MCF 10A (cell line): ENCODE results near the gene PCP4L1. TPM values are rescaled to one million over a fixed set of nuclear protein-coding genes. Genes with fewer than 3 reads are reported as not detected.
"Not testable (repeated sequence)": the region's sequence is repeated elsewhere in the genome, so short reads cannot be mapped to it uniquely, and the experiment has no call there.

Experiments
- BruUV-seq: library from RNA; stranded (reverse); fragments of 400-500 nt; replicated peaks from 2 replicates; lab custom pipeline; 2021; lab: Mats Ljungman, UMichigan
- CTCF ChIA-PET: fragments of 300-600 bp; sonication (Branson Sonifier 250); formaldehyde crosslinking; extraction: SDS; loops from one replicate; lab custom pipeline; 2021; ENCODE audit warnings: antibody characterized with exemption, inconsistent platforms; lab: Yijun Ruan, JAX
- POLR2A ChIA-PET: fragments of 300-600, 350-650 bp; sonication (Branson Sonifier 250); formaldehyde crosslinking; extraction: SDS; loops from one replicate; lab custom pipeline; 2020; ENCODE audit warnings: antibody characterized with exemption, inconsistent platforms; lab: Yijun Ruan, JAX
- DNase-seq: peaks from one replicate; pipeline ENCODE4 v3.0.0-alpha.2; 2018; ENCODE audit not compliant: unreplicated experiment
- H3K27ac Mint-ChIP-seq: one replicate; pipeline ENCODE4 v1.8.0; 2022; ENCODE audit warnings: mild to moderate bottlenecking, low read depth, mixed read lengths; ENCODE audit not compliant: unreplicated experiment
- H3K27me3 Mint-ChIP-seq: one replicate; pipeline ENCODE4 v1.8.0; 2022; ENCODE audit warnings: mixed read lengths; ENCODE audit not compliant: insufficient read depth, unreplicated experiment
- H3K36me3 Mint-ChIP-seq: one replicate; pipeline ENCODE4 v1.8.0; 2022; ENCODE audit warnings: mild to moderate bottlenecking, moderate library complexity, mixed read lengths; ENCODE audit not compliant: insufficient read depth, unreplicated experiment
- H3K4me1 Mint-ChIP-seq: one replicate; pipeline ENCODE4 v1.8.0; 2022; ENCODE audit warnings: mixed read lengths; ENCODE audit not compliant: insufficient read depth, unreplicated experiment
- H3K4me3 Mint-ChIP-seq: one replicate; pipeline ENCODE4 v1.8.0; 2022; ENCODE audit warnings: mild to moderate bottlenecking, moderate library complexity, mixed read lengths; ENCODE audit not compliant: unreplicated experiment
- H3K9me3 Mint-ChIP-seq: one replicate; pipeline ENCODE4 v1.8.0; 2022; ENCODE audit warnings: mixed read lengths; ENCODE audit not compliant: unreplicated experiment
- intact Hi-C: fragments of 100-400 bp; cut with micrococcal nuclease; formaldehyde crosslinking; loops from 2 replicates; pipeline ENCODE4 v1.14.1; 2022
- total RNA-seq: library from RNA; stranded (reverse); gene quantifications from 2 replicates; pipeline ENCODE4 v1.2.3, GENCODE V29; 2022
- TF ChIP-seq, protein P1 (sequence below): fragments of 200-600 bp; IDR thresholded peaks from one replicate; pipeline ENCODE4 v1.8.0; 2022; ENCODE audit warnings: antibody characterized with exemption, mild to moderate bottlenecking; ENCODE audit not compliant: unreplicated experiment

The PCP4L1 gene
- total RNA-seq, 1 experiment from 2014 or later: not detected

DNA sequence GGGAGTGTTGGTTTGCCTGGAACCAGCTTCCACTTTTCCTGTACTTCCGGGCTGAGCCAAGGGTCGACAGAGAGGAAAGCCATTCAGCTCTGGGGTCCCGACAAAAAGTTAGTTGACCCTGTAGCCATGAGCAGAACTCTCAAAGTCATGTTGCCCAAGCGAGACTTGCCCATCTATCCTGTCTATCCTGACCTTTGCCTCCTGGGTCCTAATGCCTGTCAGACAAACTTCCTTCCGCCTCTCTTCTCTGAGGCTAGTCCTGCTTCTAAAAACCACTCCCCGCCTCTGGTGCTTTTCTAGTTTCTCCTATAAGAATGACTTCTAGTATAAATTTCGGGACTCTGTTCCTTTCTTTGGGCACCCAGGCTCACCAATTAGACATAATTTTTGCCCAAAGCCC lies 7.7 kb upstream of the PCP4L1 start:
- no peak for DNase-seq
- BruUV-seq: no TSS peak
- POLR2A ChIA-PET: no interaction called here
- no peaks in the 10 kb centered on the region for H3K4me1 Mint-ChIP-seq
- H3K4me3 Mint-ChIP-seq: no peak overlapping the region
- peaks cover 6% of the 10 kb centered on the region for H3K9me3 Mint-ChIP-seq
- no peaks in the 10 kb centered on the region for H3K36me3 Mint-ChIP-seq
- H3K27ac Mint-ChIP-seq: no peak overlapping the region
- intact Hi-C loops: no loop called here
- CTCF ChIA-PET: interaction anchor here (1.2 to 5.9 kb wide), 4 partner anchors 21 to 131 kb away, joined by 3 to 34 read pairs (median 31); partner anchors contain the start of gene TOMM40L
- TF ChIP-seq, protein P1, sequence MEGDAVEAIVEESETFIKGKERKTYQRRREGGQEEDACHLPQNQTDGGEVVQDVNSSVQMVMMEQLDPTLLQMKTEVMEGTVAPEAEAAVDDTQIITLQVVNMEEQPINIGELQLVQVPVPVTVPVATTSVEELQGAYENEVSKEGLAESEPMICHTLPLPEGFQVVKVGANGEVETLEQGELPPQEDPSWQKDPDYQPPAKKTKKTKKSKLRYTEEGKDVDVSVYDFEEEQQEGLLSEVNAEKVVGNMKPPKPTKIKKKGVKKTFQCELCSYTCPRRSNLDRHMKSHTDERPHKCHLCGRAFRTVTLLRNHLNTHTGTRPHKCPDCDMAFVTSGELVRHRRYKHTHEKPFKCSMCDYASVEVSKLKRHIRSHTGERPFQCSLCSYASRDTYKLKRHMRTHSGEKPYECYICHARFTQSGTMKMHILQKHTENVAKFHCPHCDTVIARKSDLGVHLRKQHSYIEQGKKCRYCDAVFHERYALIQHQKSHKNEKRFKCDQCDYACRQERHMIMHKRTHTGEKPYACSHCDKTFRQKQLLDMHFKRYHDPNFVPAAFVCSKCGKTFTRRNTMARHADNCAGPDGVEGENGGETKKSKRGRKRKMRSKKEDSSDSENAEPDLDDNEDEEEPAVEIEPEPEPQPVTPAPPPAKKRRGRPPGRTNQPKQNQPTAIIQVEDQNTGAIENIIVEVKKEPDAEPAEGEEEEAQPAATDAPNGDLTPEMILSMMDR: no peak
- no peaks in the 10 kb centered on the region for H3K27me3 Mint-ChIP-seq

DNA sequence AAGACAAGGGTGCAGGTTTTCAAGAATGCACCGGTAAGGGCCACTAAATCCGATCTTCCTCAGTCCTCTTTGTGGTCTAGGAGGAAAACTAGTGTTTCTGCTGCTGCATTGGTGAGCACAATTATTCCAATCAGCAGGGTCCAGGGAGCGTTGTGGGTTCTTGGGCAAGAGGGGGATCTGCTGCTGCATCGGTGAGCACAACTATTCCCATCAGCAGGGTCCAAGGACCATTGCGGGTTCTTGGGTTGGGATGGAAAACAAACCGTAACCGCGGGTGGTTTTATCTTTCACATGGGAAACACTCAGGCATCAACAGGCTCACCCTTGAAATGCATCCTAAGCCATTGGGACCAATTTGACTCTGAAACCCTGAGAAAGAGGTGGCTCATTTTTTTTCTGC lies 7.0 kb upstream of the PCP4L1 start:
- TF ChIP-seq, protein P1: no peak
- BruUV-seq: no TSS peak
- ChIA-PET POLR2A (interaction anchor here (0.7 kb wide), 1 partner anchor 474 kb away, joined by 3 read pairs; no protein-coding TSS in a partner anchor), CTCF (interaction anchor here (1.3 to 1.5 kb wide), 2 partner anchors 25 to 40 kb away, joined by 4 to 5 read pairs; partner anchors contain the start of gene TOMM40L)
- intact Hi-C loops: no loop called here
- Mint-ChIP-seq H3K27me3 (no peaks in the 10 kb centered on the region), H3K4me1 (no peaks in the 10 kb centered on the region), H3K36me3 (no peaks in the 10 kb centered on the region), H3K27ac (no peak overlapping the region), H3K9me3 (peaks cover 13% of the 10 kb centered on the region), H3K4me3 (no peak overlapping the region)
- DNase-seq: no peak

DNA sequence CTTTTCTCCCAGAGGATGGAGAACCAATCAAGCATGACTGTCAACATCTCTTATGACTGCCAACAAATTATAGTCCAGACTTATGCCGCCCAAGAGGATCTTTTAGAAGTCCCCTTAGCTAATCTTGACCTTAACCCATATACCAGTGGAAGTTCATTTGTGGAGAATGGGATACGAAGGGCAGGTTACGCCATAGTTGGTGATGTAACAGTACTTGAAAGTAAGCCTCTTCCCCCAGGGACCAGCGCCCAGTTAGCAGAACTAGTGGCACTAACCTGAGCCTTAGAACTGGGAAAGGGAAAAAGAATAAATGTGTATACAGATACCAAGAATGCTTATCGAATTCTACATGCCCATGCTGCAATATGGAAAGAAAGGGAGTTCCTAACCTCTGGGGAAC lies 3.2 kb upstream of the PCP4L1 start:
- H3K27ac Mint-ChIP-seq, H3K4me1 Mint-ChIP-seq, BruUV-seq, H3K36me3 Mint-ChIP-seq, H3K4me3 Mint-ChIP-seq, POLR2A ChIA-PET, DNase-seq, intact Hi-C loops: not testable (repeated sequence)
- peaks cover 26% of the 10 kb centered on the region for H3K27me3 Mint-ChIP-seq
- CTCF ChIA-PET: interaction anchor here (1.5 kb wide), 1 partner anchor 12 kb away, joined by 3 read pairs; no protein-coding TSS in a partner anchor
- peaks cover 24% of the 10 kb centered on the region for H3K9me3 Mint-ChIP-seq

DNA sequence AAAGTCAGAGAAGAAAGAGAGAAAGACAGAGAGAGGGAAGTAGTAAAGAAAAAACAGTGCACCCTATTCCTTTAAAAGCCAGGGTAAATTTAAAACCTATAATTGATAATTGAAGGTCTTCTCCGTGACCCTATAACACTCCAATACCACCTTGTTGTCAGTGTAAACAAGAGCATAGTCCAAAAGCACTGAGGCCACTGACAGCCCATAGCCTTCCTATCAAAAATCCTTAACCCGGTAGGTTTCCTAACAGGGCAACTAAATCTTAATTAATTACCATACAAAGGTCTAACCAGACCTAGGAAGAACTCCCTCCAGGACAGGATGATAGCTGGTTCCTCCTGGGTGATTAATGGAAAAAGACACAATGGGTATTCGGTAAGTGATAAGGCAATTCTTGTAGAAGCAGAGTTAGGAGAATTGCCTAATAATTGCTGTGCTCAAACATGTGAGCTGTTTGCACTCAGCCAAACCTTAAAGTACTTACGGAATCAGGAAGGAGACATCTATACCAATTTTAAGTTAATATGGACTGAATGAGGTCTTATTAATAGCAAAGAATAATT lies 2.5 kb upstream of the PCP4L1 start:
- intact Hi-C loops, DNase-seq, BruUV-seq, H3K36me3 Mint-ChIP-seq, H3K4me3 Mint-ChIP-seq, H3K27ac Mint-ChIP-seq, H3K4me1 Mint-ChIP-seq: not testable (repeated sequence)
- Mint-ChIP-seq H3K9me3 (peaks cover 24% of the 10 kb centered on the region), H3K27me3 (peaks cover 34% of the 10 kb centered on the region)
- CTCF ChIA-PET: interaction anchor here (1.5 to 6.2 kb wide), 3 partner anchors 13 to 35 kb away, joined by 3 to 46 read pairs (median 21); partner anchors contain the start of gene TOMM40L
- POLR2A ChIA-PET: interaction anchor here (0.8 kb wide), 1 partner anchor 67 kb away, joined by 3 read pairs; no protein-coding TSS in a partner anchor

DNA sequence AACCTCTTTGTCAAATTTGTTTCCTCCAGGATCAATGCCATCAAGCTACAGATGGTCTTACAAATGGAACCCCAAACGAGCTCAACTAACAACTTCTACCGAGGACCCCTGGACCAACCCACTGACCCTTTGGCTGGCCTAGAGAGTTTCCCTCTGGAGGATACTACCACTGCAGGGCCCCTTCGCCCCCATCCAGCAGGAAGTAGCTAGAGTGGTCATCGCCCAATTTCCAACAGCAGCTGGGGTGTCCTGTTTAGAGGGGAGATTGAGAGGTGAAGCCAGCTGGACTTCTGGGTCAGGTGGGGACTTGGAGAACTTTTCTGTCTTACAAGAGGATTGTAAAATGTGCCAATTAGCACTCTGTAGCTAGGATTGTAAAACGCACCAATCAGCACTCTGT lies 1.4 kb upstream of the PCP4L1 start:
- H3K27ac Mint-ChIP-seq, POLR2A ChIA-PET, H3K4me3 Mint-ChIP-seq, H3K4me1 Mint-ChIP-seq, H3K36me3 Mint-ChIP-seq, BruUV-seq, intact Hi-C loops: not testable (repeated sequence)
- H3K9me3 Mint-ChIP-seq: peaks cover 24% of the 10 kb centered on the region
- CTCF ChIA-PET: interaction anchor here (1.3 to 6.2 kb wide), 3 partner anchors 9 to 34 kb away, joined by 3 to 46 read pairs (median 21); partner anchors contain the start of gene TOMM40L
- DNase-seq: peak; percentile 25
- H3K27me3 Mint-ChIP-seq: peaks cover 44% of the 10 kb centered on the region
